ENCODE data around the gene EEIG1.
"Not testable (repeated sequence)": the region's sequence is repeated elsewhere in the genome, so short reads cannot be mapped to it uniquely, and the experiment has no call there.

Gene EEIG1
- total RNA-seq = 215 to 466 reads per million in 2 donors

DNA sequence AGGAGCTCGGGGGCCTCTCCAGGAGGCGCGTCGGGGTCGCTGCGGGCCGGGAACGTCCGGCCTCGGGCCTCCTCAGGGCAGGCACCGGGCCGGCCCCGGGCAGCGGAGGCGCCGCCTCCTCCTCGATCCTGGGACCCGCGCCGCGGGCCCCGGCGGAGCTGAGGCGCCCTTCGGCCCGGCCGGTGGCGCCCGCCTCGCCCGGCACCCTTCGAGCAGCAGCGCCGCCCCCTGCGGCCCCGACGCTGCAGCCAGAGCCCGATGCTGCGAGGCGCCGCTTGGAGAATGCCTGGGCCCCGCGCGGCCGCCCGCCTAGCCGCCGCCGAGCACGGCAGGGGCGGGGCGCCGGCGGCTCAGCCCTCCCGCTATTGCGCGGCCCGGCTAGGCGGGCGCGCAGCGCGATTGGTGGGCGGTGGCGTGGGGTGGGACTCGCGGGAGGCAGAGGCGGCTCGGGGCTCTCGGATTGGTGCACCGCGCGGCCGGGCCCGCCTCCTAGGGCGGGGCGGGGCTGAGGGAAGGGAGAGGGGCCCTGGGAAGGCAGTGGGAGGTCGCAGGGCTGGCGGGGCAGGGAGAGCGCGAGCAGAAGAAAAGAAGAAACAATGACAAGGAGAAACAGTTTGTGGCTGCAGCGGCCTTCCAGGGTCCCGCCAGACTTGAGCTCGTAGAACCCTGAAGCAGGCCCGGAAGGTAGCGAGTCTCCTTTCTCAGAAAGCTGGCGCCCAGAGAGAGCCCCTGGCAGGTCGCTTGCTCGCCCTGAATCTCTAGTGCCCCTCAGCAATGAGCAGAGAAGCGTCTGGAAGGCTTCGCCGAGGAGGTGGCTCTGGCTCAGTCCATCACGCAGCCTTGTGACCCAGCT lies at the start of gene EEIG1:
EEIG1 (minus strand) TSS at position 284 of the 853 bp plus-strand sequence. CDS start 852 bp downstream, outside the sequence.
- DNase-seq = peak; percentile 96

DNA sequence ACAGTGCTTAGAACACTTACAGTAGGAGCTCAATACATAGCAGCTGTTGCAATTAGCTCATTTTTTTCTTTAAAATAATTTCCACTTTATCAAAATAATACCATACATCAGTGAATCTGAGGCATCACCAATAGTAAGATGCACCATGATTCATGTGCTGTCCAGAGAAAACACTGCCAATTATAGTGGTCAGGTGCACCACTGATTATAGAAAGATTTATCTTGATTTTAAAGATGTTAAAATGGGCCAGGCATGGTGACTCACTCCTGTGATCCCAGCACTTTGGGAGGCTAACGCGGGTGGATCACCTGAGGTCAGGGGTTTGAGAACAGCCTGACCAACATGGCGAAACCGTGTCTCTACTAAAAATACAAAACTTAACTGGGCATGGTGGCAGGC lies 46.9 kb upstream of the EEIG1 start:
- no peak for DNase-seq

DNA sequence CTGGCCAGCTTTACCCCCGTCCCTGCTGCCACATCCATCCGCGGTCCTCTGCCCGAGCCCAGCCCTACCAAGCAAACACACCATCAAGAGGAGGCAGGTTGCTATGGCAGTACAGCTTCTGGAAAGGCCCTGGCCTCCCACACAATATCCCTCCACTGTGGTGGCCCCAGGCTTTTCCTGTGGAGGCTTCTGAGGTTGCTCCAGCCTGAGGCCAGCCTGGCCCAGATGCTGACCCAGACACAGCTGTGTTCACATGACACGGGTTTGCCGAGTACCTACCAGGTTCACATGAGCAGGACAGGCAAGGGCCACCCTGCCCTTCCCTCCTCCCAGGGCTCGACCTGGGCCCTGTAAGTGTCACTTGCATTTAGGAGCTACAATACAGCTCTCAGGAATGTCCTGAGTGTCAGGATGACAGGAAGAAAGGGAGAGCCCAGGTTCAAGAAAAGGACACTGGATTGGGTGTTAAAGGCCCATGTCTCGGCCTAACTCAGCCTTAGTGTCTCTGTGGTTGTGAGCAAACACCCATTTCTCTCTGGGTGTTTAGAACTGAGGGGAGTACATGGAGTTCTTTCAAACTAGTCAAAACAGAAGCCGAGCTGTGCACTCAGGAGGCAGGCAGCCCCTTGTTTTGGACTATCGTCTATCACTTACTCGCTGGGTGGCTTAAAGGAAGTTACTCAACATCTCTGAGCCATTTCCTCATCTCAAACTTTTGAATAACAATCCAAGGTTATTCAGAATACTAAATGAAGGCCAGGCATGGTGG lies 46.2 kb upstream of the EEIG1 start:
- no peak for DNase-seq

DNA sequence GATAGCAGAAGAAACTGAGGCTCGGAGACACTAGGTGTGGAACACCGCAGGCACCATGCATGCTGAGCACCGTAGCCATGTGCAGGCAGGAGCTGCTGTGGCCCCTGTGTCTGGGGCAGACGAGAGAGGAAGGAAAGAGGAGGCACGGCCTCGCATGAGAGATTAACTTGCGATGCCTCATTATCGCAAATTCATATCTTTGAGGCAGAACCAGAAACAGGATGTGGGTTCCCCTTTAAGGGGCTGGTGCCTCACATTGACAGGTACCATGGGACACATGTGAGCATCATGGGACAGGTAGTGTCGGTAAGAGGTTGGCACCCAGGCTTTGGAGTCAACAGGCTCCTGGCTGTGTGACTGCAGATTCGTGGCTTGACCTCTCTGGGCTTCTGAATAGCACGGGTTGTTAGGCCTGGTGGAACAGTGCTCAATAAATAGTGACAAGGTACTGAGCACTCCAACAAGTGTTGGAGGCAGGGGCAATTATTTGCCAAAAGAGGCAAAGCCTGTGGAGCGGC lies 45.5 kb upstream of the EEIG1 start:
- peak; percentile 70 for DNase-seq

DNA sequence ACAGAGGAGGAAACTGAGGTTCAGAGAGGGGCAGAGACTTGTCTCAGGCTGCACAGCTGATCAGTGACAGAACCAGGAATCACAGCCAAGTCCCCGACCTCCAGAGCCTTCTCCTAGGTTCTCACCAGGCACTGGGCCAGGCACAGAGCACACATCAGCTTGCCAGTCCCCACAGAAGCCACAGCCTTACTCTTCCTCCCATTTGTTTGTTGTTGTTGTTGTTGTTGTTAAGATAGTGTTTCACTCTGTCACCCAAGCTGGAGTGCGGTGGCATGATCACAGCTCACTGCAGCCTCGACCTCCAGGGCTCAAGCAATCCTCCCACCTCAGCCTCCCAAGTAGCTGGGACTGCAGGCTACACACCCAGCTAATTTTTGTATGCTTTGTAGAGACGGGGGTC lies 44.9 kb upstream of the EEIG1 start:
- no peak for DNase-seq

DNA sequence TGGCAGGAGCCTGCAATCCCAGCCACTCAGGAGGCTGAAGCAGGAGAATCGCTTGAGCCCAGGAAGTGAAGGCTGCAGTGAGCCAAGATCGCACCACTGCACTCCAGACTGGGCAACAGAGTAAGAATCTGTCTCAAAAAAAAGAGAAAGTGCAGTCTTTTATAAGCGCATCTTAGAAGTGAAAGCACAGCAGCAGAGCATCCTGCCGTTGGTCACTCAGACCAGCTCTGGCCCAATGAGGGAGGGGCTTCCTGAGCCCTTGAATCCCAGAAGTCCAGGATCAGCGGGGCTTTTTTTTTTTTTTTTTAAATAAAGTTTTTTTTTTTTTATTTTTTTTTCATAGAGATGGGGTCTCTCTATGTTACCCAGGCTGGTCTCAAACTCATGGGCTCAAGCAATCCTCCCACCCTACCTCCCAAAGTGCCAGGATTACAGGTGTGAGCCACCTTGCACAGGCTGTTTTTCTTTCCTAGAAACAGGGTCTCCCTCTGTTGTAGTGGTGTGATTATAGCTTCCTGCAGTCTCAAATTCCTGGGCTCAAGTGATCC lies 44.0 kb upstream of the EEIG1 start:
- DNase-seq = no peak

DNA sequence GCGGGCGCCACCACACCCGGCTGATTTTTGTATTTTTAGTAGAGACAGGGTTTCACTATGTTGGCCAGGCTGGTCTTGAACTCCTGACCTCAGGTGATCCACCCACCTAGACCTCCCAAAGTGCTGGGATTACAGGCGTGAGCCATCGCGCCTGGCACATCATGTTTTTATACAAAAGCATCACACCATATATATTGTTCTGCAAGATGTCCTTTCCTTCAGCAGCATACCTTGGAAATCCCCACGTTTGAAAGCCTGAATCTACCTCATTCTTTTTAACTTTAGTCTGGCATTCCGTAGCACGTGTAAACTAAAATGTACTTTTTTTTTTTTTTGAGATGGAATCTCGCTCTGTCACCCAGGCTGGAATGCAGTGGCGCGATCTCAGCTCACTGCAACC lies 42.9 kb upstream of the EEIG1 start:
- DNase-seq = not testable (repeated sequence)

DNA sequence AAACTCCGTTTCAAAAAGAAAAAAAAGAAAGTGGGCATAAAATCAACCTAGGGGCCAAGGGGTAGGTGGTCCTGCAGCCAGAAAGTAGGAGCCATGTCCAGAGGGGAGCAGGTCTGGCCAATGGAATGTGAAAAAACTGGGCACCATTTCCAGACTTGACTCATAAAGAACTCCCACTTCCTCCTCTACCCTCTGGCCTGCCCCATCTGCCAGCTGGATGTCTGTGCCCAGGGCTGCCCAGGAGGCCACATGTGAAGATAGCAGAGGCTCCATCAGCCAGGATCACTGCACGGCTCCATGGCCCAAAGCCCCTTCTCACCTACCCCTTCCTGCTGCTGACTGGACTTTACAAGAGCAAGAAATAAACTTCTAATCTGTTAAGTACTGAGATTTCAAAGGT lies 42.1 kb upstream of the EEIG1 start:
- DNase-seq = no peak

DNA sequence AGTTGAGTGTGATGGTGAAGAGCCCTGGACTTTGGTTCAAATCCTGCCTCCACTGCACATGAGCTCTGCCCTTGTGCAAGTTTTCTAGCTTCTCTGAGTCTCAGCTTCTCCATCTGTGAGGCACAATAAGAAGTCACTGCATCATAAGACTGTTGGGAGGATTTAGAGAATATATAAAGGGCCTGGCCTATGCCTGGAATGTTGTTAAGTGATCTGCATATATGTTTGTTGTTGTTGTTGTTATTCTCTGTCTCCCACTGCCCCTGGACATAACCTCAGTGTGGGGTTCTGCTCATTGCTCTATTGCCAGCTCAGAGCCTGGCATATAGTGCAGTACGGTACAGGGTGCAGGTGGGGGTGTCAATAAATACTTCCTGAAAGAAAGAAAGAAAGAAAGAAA lies 40.3 kb upstream of the EEIG1 start:
- DNase-seq = no peak

DNA sequence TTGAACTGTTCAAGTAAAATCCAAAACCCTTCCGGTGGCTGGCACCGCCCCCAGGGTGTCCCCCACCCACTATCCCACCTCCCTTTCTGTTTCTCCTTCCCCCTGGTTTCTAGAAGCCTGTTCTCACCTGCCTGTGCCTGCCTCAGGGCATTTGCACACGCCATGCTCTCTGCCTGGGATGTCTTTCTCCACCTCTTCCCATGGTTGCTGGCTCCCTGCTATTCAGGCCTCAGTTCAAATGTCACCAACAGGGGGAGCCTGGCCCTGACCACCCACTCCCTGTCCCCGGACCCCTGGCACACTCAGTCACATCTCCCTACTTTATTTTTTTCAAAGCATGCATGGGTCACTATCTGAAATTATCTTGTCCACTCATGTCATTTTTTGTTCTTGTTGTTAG lies 39.9 kb upstream of the EEIG1 start:
- DNase-seq = no peak

DNA sequence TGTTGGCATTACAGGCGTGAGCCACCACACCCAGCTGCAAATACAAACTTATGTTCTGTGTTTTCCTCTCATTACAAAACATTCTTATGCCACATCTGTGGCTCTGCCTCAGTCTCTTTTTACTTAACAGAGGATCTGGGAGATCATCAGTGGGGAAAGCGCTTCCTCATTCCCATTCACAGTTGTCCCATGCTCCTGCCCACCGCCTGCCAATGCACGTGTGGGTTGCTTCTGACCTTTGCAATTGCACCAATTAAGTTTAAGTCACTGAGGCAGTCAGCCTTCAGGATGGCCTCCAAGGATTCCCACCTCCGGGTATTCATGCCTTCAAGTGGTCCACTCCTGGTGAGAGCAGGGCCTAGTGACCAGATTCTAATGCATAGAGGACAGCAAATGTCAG lies 34.9 kb upstream of the EEIG1 start:
- DNase-seq = no peak

DNA sequence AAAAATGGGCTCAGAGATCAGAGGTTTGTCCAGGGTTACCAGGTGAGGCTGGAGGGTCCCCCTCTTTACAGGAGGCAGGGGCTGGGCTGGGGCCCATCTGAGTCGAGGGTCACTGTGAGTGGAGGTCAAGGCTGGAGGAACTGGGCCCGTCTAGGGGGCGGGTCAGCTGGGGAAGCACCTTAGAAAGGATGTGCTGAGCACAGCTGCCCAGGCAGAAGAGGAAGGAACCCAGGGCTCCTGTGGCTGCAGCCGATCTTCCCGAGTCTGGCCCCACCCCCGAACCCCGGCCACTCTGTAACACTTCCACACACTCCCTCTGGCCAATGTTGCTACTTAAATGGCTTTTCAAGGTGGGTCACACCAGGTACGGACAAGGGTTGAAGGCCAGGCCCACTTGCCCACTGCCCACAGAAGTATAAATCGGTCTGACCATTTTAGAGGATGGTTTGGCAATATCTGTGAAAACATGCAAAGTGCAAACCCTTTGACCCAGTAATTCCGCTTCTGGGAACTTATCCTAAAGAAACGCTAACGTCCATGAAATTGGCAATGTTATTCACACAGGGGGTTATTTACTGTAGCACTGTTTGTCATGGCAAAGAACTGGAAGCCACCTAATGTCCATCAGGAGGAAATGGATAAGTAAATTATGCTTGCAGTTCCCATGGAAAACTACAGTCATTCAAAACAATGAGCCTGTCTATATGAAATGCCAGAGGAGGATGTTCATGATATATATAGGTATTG lies 30.5 kb upstream of the EEIG1 start:
- DNase-seq = no peak

DNA sequence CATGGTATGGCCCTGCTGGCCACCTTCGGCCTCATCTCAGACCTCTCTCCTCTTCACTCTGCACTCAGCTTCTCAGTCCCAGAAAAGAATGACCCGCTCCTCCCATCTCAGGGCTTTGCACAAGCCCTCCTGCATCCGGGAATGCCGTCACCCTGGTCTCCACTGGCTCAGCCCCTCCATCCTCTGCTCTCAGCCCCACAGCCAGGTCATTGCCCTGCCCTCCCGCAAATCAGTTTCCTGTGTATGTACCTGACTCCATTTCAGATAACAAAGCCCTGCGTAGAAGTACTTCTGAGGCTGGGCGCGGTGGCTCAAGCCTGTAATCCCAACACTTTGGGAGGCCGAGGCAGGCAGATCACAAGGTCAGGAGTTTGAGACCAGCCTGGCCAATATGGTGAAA lies 28.9 kb upstream of the EEIG1 start:
- no peak for DNase-seq

DNA sequence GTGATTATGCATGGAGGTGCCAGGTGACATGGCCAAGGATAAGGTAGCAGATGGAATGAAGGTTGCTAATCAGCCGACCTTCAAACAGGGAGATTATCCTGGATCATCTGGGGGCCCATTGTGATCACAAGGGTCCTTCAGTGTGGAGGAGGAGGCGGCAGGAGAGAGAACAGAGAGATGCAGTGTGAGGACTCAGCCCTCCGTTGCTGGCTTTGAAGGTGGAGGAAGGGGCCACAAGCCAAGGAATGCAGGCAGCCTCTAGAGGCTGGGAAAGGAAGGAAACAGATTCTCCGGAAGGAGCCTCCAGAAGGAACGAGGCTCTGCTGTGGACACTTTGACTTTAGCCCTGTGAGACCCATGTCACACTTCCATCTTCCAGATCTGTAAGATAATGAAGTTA lies 27.4 kb upstream of the EEIG1 start:
- no peak for DNase-seq

DNA sequence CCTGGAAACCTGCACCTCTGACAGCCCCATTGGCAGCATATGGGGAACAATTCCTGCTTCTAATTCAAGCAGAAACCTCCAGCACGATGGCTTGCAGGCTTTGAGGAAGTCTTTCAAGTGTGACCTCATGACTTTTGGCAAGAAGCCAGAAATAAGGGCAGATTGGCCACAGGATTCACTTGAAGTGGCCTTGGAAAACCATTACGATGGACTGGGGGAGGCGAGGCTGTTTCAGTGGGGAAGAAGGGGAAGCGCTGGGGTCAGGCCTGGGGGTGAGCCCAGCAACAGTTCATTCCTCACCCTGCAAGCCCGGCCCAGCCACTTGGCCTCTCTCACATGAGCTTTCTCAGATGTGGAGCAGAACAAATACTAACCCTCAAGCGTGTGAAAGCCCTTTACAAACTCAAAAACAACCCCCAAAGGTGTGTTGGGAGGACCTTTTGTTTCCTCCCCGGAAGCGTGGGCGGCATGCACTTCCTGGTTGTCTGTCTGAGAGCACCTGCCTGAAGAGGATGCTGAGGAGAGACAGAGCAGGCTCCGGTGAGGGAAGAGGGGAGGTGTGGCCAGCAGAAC lies 26.9 kb upstream of the EEIG1 start:
- DNase-seq = peak; percentile 86

DNA sequence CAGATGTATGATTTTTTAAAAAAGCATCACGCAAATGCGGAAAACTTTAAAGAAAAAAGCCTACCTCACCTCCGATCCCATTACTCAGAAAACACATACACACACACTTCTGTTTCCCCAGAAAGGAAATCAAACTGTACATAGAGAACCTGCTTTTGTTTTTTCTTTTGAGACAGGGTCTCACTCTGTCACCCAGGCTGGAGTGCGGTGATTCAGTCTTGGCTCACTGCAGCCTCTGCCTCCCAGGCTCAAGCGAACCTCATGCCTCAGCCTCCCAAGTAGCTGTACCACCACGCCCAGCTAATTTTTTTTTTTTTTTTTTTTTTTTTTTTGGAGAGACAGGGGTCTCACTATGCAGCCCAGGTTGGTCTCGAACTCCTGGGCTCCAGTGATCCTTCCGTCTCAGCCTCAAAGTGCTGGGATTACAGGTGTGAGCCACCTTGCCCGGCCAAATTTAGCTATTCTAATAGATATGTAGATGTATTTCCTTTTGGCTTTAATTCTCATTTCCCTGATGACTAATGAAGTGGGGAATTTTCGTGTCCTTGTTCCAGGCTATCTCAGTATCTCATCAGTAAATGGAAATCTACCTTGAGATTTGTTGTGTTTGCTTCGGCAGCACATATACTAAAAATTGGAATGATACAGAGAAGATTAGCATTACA lies 25.7 kb upstream of the EEIG1 start:
- DNase-seq = no peak

DNA sequence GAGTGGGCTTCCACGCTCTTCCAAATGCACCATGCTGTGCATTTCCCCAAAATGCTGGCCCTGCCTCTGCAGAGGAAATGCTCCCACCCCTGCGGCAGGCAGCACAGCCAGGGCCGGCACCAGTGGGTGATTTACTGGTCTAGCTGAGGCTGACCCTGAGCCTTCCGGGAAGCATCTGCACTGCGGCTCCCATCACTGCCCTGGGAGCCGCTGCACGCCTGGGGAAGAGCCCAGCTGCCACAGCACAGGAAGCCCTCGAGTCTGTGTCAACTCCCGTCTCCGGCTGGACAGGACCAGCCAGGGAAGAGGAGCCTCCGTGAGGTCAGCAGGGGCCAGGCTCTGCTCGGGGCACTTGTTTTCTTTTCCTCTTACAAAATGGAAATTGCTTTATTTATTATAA lies 25.1 kb upstream of the EEIG1 start:
- DNase-seq = no peak

DNA sequence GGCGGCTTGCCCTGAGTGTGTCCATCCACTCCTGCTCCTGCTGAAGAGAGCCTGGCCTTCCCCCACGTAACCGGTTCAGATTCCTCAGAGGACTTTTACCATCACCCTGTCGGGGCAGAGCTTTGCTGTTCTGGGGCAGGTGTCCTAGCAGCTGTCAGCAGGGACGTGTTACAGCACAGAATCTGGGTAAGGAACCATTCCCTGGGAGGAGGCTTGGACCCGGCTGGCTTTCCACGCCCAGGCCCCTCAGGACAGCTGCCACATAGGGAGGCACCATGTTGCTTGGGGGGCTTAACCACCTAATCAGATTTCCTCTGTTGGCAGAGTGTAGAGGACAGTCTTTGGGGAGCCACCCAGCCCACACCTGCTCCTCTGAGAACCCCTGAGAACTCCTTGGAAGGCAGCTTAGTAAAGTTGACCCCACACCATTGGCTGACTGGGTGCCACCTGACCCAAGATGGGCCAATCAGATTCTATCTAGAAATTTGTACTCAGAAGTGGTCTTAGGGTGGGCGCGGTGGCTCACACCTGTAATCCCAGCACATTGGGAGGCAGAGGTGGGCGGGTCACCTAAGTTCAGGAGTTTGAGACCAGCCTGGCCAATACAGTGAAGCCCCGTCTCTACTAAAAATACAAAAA lies 23.3 kb upstream of the EEIG1 start:
- DNase-seq = no peak

DNA sequence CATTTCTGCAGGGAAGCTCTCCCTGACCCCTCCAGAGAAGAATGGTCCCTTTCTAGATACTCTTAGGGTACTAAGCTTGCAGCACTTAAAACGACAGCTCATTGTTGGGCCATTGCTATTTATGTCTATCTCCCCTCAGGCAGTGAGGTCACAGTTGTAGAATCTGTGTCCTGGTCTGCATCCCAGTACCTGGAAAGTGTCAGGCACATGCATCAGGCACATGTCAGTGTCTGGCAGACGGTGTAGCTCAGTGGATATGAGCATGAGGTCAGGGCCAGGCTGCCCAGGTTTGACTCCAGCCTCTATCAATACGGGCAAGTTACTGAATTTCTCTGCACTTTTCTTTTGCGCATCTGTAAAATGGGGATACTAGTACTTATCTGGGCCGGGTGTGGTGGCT lies 22.2 kb upstream of the EEIG1 start:
- DNase-seq = no peak

DNA sequence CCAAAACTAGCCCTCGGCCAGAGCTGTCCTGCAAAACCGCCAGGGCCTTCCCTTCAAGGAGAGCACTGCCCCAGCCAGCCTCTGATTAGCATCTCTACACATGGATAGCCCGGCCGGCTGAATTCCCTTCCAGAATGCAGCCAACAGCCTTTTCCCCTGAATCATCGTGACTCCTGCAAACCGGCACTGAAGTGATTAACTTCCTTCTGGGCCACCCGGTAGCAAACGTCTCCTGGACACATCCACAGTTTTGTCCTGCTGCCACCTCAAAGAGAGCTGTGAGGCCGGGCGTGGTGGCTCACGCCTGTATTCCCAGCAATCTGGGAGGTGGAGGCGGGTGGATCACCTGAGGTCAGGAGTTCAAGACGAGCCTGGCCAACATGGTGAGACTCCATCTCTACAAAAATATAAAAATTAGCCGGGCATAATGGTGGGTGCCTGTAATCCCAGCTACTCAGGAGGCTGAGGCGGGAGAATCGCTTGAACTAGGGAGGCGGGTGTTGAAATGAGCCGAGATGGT lies 21.1 kb upstream of the EEIG1 start:
- DNase-seq = no peak

DNA sequence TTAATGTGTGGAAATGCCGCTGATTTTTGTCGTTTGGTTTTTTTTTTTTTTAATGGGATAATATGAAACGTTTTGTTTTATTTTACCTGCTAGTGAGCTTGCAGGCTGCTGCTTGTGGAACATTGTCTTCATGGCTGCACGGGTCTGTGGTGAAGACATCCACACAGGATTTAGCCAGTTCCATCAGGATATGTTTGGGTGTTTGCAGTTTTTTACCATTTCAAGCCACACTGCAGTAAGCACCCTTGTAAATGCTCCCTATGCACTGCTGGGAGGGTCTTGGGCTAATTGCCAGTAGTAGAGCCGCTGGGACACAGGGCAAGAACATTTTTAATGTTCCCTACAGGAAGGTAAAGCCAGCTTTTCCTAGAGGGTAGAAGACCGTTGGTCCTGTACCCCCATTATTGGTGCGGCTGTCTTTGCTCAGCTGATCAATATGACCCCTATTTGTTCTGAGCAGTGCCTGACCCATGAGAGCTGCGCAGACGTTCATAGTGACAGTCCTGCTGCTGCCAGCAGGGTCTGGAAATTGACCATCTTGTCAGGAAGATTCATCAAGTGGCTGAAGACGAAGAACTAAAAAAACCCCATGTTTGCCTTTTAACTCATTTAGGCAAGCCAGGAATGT lies 20.5 kb upstream of the EEIG1 start:
- no peak for DNase-seq

Data from T-helper 9 cell (primary cell).